ENCODE data around the gene ICA1. TPM values are rescaled to one million over a fixed set of nuclear protein-coding genes. Genes with fewer than 3 reads are reported as not detected.
"Not testable (repeated sequence)": the region's sequence is repeated elsewhere in the genome, so short reads cannot be mapped to it uniquely, and the experiment has no call there.

ICA1 gene
- not detected in 2 replicates for total RNA-seq (2014; rRNA removed; shearing (Covaris generic))

DNA sequence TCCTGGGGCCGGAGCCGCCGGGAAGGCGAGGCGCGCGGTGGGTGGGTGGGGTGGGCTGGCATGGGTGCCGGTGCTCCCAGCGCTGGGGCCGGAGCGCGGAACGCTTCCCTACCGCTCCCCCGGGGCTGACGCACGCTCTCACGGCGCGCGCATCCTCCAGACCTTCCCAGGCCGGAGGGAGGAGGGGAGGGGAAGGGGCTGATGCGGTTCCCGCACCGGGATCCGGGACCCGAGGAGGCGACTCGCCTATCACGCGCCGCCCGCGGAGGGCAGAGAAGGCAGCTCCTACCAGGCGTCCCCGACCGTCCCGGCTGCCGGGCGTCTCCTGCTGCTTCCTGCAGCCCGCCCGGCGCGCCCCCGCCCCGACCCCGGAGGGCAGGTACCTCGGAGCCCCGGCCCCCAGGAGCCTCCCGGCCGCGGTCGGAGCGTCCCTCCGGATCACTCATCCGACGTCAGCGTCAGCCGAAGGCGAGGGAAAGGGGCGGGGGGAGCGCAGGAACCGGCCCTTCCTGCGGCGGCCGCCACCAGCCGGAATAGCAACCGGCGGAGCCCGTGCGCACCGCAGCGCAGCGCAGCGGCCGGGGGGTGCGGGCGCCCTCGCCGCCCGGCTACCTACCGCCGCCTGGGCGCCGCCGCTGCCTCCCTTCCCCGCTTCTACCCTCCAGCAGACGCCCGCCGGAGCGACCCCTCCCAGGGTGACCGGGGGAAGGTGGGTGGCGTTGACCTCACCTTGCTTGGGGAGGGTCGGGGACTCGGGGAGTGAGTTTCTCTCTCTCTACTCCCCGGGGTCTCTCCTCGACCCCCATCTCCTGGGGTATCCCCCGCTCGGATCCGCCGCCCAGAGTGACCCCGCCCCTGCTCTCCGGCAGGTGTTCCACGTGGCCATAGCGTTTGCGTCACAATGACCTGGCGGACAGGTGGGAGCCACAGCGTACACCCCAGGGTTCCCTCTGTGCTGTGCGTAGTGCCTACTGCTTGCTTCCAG, at the start of gene ICA1:
ICA1 (minus strand) TSS at position 457 of the 985 bp plus-strand sequence. CDS start 26,241 bp downstream, outside the sequence.
- peaks cover 33% of the 10 kb centered on the region for H3K27me3 ChIP-seq (replicated peaks)
- no peaks in the 10 kb centered on the region for H3K9me3 ChIP-seq (replicated peaks)
- no peak within 1 kb of the TSS for H3K27ac ChIP-seq
- peak within 1 kb of the TSS; percentile 12; the same call in 1 of the 2 replicates for H3K4me3 ChIP-seq
- H3K4me1 ChIP-seq (replicated peaks) = no peaks in the 10 kb centered on the region
- no peaks in the 10 kb centered on the region for H3K36me3 ChIP-seq
- peak in 1 of 2 experiments; percentile 38 for DNase-seq (ENCODE audit: low read depth in 1 of 2, low spot score in 2 of 2)

GRCh38 chr7:8310876-8311275, 48.9 kb upstream of the ICA1 start:
- no peaks in the 10 kb centered on the region for H3K9me3 ChIP-seq (replicated peaks)
- H3K4me3 ChIP-seq = no peak overlapping the region
- DNase-seq (ENCODE audit: low read depth in 1 of 2, low spot score in 2 of 2) = no peak

GRCh38 chr7:8305625-8306388, 43.8 kb upstream of the ICA1 start:
- no peak for DNase-seq (ENCODE audit: low read depth in 1 of 2, low spot score in 2 of 2)
- Histone ChIP-seq H3K9me3 (replicated peaks) (no peaks in the 10 kb centered on the region), H3K27ac (no peak overlapping the region), H3K36me3 (no peaks in the 10 kb centered on the region), H3K4me1 (replicated peaks) (no peaks in the 10 kb centered on the region), H3K27me3 (replicated peaks) (no peaks in the 10 kb centered on the region), H3K4me3 (no peak overlapping the region)

More at GRCh38 chr7:8310876-8311275, 48.9 kb upstream of the ICA1 start:
- Histone ChIP-seq H3K27me3 (replicated peaks) (no peaks in the 10 kb centered on the region), H3K27ac (no peak overlapping the region), H3K4me1 (replicated peaks) (no peaks in the 10 kb centered on the region), H3K36me3 (no peaks in the 10 kb centered on the region)

DNA sequence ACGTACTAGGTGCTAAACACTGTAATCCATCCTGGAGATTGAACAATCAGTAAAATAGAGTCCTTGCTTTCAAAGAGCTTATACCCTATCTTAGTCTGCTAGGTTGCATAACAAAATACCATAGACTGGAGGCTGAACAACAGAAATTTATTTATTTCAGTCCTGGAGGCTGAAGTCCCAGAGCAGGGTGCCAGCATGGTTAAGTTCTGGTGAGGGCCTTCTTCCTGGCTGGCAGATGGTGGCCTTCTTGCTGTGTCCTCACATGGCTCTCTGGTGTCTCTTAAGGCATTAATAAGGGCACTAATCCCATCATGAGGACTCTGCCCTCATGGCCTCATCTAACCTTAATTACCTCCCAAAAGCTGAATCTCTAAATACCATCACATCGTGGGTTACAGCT, 43.1 kb upstream of the ICA1 start:
- no peaks in the 10 kb centered on the region for H3K4me1 ChIP-seq (replicated peaks)
- H3K36me3 ChIP-seq = no peaks in the 10 kb centered on the region
- no peak overlapping the region for H3K4me3 ChIP-seq
- DNase-seq (ENCODE audit: low read depth in 1 of 2, low spot score in 2 of 2) = no peak
- H3K27me3 ChIP-seq (replicated peaks) = no peaks in the 10 kb centered on the region
- no peak overlapping the region for H3K27ac ChIP-seq
- no peaks in the 10 kb centered on the region for H3K9me3 ChIP-seq (replicated peaks)

DNA sequence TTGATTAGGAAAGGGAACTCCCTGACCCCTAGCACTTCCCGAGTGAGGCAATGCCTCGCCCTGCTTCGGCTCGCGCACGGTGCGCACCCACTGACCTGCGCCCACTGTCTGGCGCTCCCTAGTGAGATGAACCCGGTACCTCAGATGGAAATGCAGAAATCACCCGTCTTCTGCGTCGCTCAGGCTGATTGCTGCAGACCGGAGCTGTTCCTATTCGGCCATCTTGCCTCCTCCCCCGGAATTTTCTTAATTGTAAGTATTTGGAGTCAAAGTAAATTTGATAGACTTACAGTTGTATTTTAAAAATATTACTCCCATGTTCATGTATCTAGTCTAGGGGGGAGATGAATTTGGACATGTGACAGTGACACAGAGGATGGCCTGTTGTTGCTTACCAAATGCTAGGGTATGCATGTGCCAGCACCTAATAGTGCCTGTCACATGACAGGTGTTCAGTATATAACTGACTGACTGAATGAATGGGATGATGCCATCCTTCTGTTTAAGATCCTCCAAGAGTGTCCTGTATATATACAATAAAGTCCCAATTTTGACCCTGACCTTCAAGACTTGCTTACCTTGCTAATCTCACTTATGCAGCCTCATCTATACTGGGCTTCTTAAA, 42.0 kb upstream of the ICA1 start:
- H3K9me3 ChIP-seq (replicated peaks) = no peaks in the 10 kb centered on the region
- H3K4me1 ChIP-seq (replicated peaks) = no peaks in the 10 kb centered on the region
- DNase-seq (ENCODE audit: low read depth in 1 of 2, low spot score in 2 of 2) = no peak
- H3K36me3 ChIP-seq = no peaks in the 10 kb centered on the region
- H3K4me3 ChIP-seq = no peak overlapping the region
- no peak overlapping the region for H3K27ac ChIP-seq
- H3K27me3 ChIP-seq (replicated peaks) = no peaks in the 10 kb centered on the region

- not testable (repeated sequence) for H3K27ac ChIP-seq; H3K27me3 ChIP-seq (replicated peaks); H3K4me1 ChIP-seq (replicated peaks); H3K36me3 ChIP-seq; H3K9me3 ChIP-seq (replicated peaks); H3K4me3 ChIP-seq; DNase-seq (ENCODE audit: low read depth in 1 of 2, low spot score in 2 of 2)
These were observed 35.1 kb upstream of the ICA1 start for GRCh38 chr7:8297023-8297422.

DNA sequence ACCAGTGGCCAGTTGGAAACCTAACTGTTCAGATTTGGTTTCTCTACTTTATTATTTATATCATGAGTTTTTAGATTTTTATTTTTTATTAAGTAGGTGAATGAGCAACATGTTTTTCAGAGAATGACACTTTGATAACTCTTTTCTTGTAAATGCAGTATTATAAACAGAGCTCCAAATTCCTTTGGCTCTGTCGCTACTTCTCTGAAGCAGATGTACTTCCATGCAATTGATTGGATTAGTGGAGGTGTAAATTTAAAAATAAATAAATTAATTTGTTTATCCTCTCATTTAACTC, 34.3 kb upstream of the ICA1 start:
- H3K4me3 ChIP-seq = no peak overlapping the region

GRCh38 chr7:8295638-8296361, 33.8 kb upstream of the ICA1 start:
- Histone ChIP-seq H3K27me3 (replicated peaks) (no peaks in the 10 kb centered on the region), H3K4me3 (no peak overlapping the region), H3K27ac (no peak overlapping the region), H3K4me1 (replicated peaks) (no peaks in the 10 kb centered on the region), H3K36me3 (no peaks in the 10 kb centered on the region), H3K9me3 (replicated peaks) (no peaks in the 10 kb centered on the region)
- peak in 1 of 2 experiments; percentile 20 for DNase-seq (ENCODE audit: low read depth in 1 of 2, low spot score in 2 of 2)

More for the DNA sequence above, 34.3 kb upstream of the ICA1 start:
- Histone ChIP-seq H3K27me3 (replicated peaks) (no peaks in the 10 kb centered on the region), H3K36me3 (no peaks in the 10 kb centered on the region), H3K9me3 (replicated peaks) (no peaks in the 10 kb centered on the region), H3K27ac (no peak overlapping the region), H3K4me1 (replicated peaks) (no peaks in the 10 kb centered on the region)
- no peak for DNase-seq (ENCODE audit: low read depth in 1 of 2, low spot score in 2 of 2)

DNA sequence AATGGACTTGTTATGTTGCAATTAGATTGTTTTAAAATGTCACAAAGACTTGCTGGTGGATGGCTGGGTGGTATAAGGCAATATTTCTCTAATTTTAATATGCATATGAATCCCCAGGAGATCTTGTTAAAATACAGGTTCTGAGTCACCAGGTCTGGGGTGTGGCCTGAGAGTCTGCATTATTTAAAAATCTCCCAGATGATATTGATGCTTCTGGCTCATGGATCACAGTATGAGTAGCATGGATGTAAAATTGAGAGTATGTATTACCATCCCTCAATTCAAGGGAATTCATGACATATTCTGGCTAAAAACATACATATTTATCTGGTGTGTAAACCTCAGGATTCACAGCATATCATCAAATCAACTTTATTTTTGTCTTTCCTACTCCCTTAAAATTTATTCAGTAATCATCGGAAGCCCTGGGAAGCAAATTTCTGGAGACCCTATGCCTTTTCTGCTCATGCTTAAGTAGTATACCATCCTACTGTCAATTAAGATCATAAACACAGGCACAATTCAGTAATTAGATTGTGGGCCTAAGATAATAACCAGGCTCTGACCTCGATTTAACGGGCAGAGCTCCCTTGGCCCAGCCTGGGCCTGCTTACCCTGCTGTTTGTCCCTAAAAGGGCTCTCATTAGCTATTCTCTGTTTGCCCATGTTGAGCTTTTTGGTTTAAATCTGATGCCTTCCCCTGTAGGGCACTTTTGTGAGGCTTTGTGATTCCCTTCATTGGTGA, 29.6 kb upstream of the ICA1 start:
- DNase-seq (ENCODE audit: low read depth in 1 of 2, low spot score in 2 of 2) = no peak
- no peaks in the 10 kb centered on the region for H3K4me1 ChIP-seq (replicated peaks)
- no peaks in the 10 kb centered on the region for H3K27me3 ChIP-seq (replicated peaks)
- no peaks in the 10 kb centered on the region for H3K36me3 ChIP-seq
- H3K27ac ChIP-seq = no peak overlapping the region
- H3K4me3 ChIP-seq = no peak overlapping the region
- H3K9me3 ChIP-seq (replicated peaks) = no peaks in the 10 kb centered on the region

GRCh38 chr7:8290645-8291308, 28.8 kb upstream of the ICA1 start:
- DNase-seq (ENCODE audit: low read depth in 1 of 2, low spot score in 2 of 2) = no peak

DNA sequence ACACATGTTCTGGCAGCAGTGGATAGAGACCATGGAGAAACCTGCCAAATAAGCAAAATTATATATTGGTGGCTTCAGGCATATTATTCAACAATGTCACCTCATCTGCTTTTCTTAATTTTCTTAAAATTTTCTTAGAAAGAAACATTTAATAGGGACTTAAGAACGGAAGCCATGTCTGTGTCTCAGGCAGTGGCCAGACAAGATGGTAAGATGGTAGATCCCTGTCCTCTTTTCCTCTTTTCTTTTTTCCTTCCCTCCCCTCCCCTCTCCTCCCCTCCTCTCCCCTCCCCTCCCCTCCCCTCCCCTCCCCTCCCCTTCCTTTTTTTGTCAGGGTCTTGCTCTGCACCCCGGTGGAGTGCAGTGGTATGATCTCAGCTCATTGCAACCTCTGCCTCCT, 24.2 kb upstream of the ICA1 start:
- Histone ChIP-seq H3K27me3 (replicated peaks) (no peaks in the 10 kb centered on the region), H3K36me3 (no peaks in the 10 kb centered on the region), H3K27ac (no peak overlapping the region), H3K4me1 (replicated peaks) (no peaks in the 10 kb centered on the region), H3K9me3 (replicated peaks) (no peaks in the 10 kb centered on the region), H3K4me3 (no peak overlapping the region)
- no peak for DNase-seq (ENCODE audit: low read depth in 1 of 2, low spot score in 2 of 2)

More at GRCh38 chr7:8290645-8291308, 28.8 kb upstream of the ICA1 start:
- Histone ChIP-seq H3K9me3 (replicated peaks) (no peaks in the 10 kb centered on the region), H3K4me3 (no peak overlapping the region), H3K4me1 (replicated peaks) (no peaks in the 10 kb centered on the region), H3K27me3 (replicated peaks) (no peaks in the 10 kb centered on the region), H3K27ac (no peak overlapping the region), H3K36me3 (no peaks in the 10 kb centered on the region)

GRCh38 chr7:8285155-8285554, 23.2 kb upstream of the ICA1 start:
- Histone ChIP-seq H3K4me3 (no peak overlapping the region), H3K27ac (no peak overlapping the region), H3K4me1 (replicated peaks) (no peaks in the 10 kb centered on the region), H3K27me3 (replicated peaks) (no peaks in the 10 kb centered on the region), H3K36me3 (no peaks in the 10 kb centered on the region), H3K9me3 (replicated peaks) (no peaks in the 10 kb centered on the region)
- no peak for DNase-seq (ENCODE audit: low read depth in 1 of 2, low spot score in 2 of 2)

Measured in SJSA1 (cell line).